HCT116 (cell line): Measurements from ENCODE around the gene RPS6KA2. TPM values are rescaled to one million over a fixed set of nuclear protein-coding genes. Genes with fewer than 3 reads are reported as not detected.
A peak's percentile ranks its signal among the peaks of the same experiment; 100 is the strongest.

ENCODE experiments used
- ATAC-seq: fragments of 200-7000 bp; cut with Tn5 transposase; 2 replicates; pipeline ENCODE4 v1.9.1; 2020; ENCODE audit warnings: mild to moderate bottlenecking, moderate library complexity
- BruUV-seq: library from RNA; stranded (reverse); fragments of 400-500 nt; replicated peaks from 2 replicates; lab custom pipeline; 2021; lab: Mats Ljungman, UMichigan
- CTCF ChIA-PET: fragments of 300-600 bp; sonication (Branson Sonifier 250); formaldehyde crosslinking; loops from one replicate; lab custom pipeline; 2021; ENCODE audit warnings: antibody characterized with exemption; lab: Charles Lee
- POLR2A ChIA-PET: fragments of 300-600, 350-600 bp; sonication (Branson Sonifier 250); formaldehyde crosslinking; loops from one replicate; lab custom pipeline; 2021; ENCODE audit warnings: antibody characterized with exemption; lab: Charles Lee
- RAD21 ChIA-PET, 2 experiments: fragments of 300-600 bp; sonication (Branson Sonifier 250); formaldehyde crosslinking; loops; one replicate each; lab custom pipeline; 2023; ENCODE audit warnings: low total read pairs in 2 of 2; ENCODE audit not compliant: uncharacterized antibody in 2 of 2, unreplicated experiment in 2 of 2, low non-redundant PET in 1 of 2; lab: Charles Lee
- DNase-seq: peaks from one replicate; pipeline ENCODE4 v3.0.0-alpha.2; 2010; ENCODE audit warnings: low read depth, low spot score
- H2AFZ ChIP-seq: fragments of 200-600 bp; shearing (Covaris generic), sonication (generic); 2 replicates; pipeline ENCODE4 v1.6.1; 2017; ENCODE audit warnings: low read depth, mixed run types, mixed read lengths, antibody characterized with exemption, low read length; ENCODE audit not compliant: poor library complexity, severe bottlenecking
- H3K27ac ChIP-seq: 2 replicates; pipeline ENCODE4 v1.5.1; 2012; ENCODE audit warnings: low read depth, low read length
- H3K27me3 ChIP-seq: fragments of 200-600 bp; sonication (generic); 2 replicates; pipeline ENCODE4 v1.6.1; 2016; ENCODE audit warnings: mixed run types, low read length, mixed read lengths; ENCODE audit not compliant: insufficient read depth
- H3K36me3 ChIP-seq, 2 experiments: fragments of 200-500 bp in 1 of 2; fragments of 200-600 bp in 1 of 2; sonication (Bioruptor generic) in 1 of 2; sonication (generic) in 1 of 2; 2 replicates each; pipeline versions ENCODE4 v1.5.1 to v1.6.1; 2014 to 2016; ENCODE audit warnings: low read length in 2 of 2, inconsistent platforms in 1 of 2, mixed read lengths in 1 of 2, mixed run types in 1 of 2; ENCODE audit not compliant: insufficient read depth in 2 of 2, control insufficient read depth in 1 of 2
- H3K4me1 ChIP-seq, 2 experiments: fragments of 200-600 bp in 1 of 2; sonication (generic) in 1 of 2; 2 replicates each; pipeline versions ENCODE4 v1.5.1 to v1.6.1; 2012 to 2017; ENCODE audit warnings: low read length in 2 of 2, inconsistent platforms in 1 of 2, mild to moderate bottlenecking in 1 of 2, mixed read lengths in 1 of 2, mixed run types in 1 of 2, moderate library complexity in 1 of 2; ENCODE audit not compliant: insufficient read depth in 2 of 2, control insufficient read depth in 1 of 2
- H3K4me2 ChIP-seq: fragments of 200-600 bp; sonication (generic); 2 replicates; pipeline ENCODE4 v1.6.1; 2017; ENCODE audit warnings: mixed run types, low read length, mixed read lengths
- H3K4me3 ChIP-seq, 2 experiments: fragments of 200-600 bp in 1 of 2; sonication (generic) in 1 of 2; replicated peaks in 1 of 2; 2 replicates each; pipeline ENCODE4 v1.5.1; 2011 to 2016; ENCODE audit warnings: low read length in 2 of 2, control low read depth in 1 of 2, low read depth in 1 of 2, mild to moderate bottlenecking in 1 of 2, mixed read lengths in 1 of 2, mixed run types in 1 of 2
- H3K79me2 ChIP-seq: fragments of 200-600 bp; sonication (generic); 2 replicates; pipeline ENCODE4 v1.6.1; 2017; ENCODE audit warnings: mild to moderate bottlenecking, mixed run types, low read length, moderate library complexity, mixed read lengths; ENCODE audit not compliant: insufficient read depth
- H3K9ac ChIP-seq: fragments of 200-600 bp; sonication (generic); 2 replicates; pipeline ENCODE4 v1.6.1; 2016; ENCODE audit warnings: low read length, mixed read lengths
- H3K9me2 ChIP-seq: fragments of 200-600 bp; sonication (generic), shearing (Covaris generic); 2 replicates; pipeline ENCODE4 v1.6.1; 2017; ENCODE audit warnings: mixed run types, mild to moderate bottlenecking, moderate library complexity; ENCODE audit not compliant: insufficient read depth
- H3K9me3 ChIP-seq, 2 experiments: fragments of 200-500 bp in 1 of 2; fragments of 200-600 bp in 1 of 2; sonication (Bioruptor generic) in 1 of 2; sonication (generic) in 1 of 2; 2 replicates each; pipeline ENCODE4 v1.6.1; 2014 to 2017; ENCODE audit warnings: low read length in 2 of 2, mixed read lengths in 2 of 2, inconsistent platforms in 1 of 2, low read depth in 1 of 2, mild to moderate bottlenecking in 1 of 2, mixed run types in 1 of 2, moderate library complexity in 1 of 2; ENCODE audit not compliant: control insufficient read depth in 1 of 2, insufficient read depth in 1 of 2
- H4K20me1 ChIP-seq: fragments of 200-600 bp; sonication (generic), shearing (Covaris generic); 2 replicates; pipeline ENCODE4 v1.6.1; 2017; ENCODE audit warnings: mixed run types, mild to moderate bottlenecking, moderate library complexity; ENCODE audit not compliant: insufficient read depth
- CBX3 ChIP-seq: IDR thresholded peaks from 2 replicates; pipeline ENCODE4 v1.6.1; 2012; ENCODE audit warnings: low read depth
- CEBPB ChIP-seq: IDR thresholded peaks from 2 replicates; pipeline ENCODE4 v1.6.1; 2012; ENCODE audit warnings: low read depth
- EGR1 ChIP-seq: IDR thresholded peaks from 2 replicates; pipeline ENCODE4 v1.6.1; 2012; ENCODE audit warnings: low read depth
- POLR2A ChIP-seq: IDR thresholded peaks from 2 replicates; pipeline ENCODE4 v1.7.0; 2011; ENCODE audit warnings: borderline replicate concordance; ENCODE audit not compliant: insufficient read depth, insufficient read length; ENCODE audit errors: extremely low read depth
- RAD21 ChIP-seq: IDR thresholded peaks from 2 replicates; pipeline ENCODE4 v1.6.1; 2012; ENCODE audit warnings: low read depth, mild to moderate bottlenecking
- SIN3A ChIP-seq: IDR thresholded peaks from 2 replicates; pipeline ENCODE4 v1.6.1; 2012; ENCODE audit warnings: low read depth
- SP1 ChIP-seq: IDR thresholded peaks from 2 replicates; pipeline ENCODE4 v1.6.1; 2012; ENCODE audit warnings: low read depth
- SRF ChIP-seq: IDR thresholded peaks from 2 replicates; pipeline ENCODE4 v1.6.1; 2012; ENCODE audit warnings: low read depth
- TCF7L2 ChIP-seq: IDR thresholded peaks from 2 replicates; pipeline ENCODE4 v1.7.0; 2011; ENCODE audit warnings: borderline replicate concordance, inconsistent platforms; ENCODE audit not compliant: insufficient read depth, insufficient read length; ENCODE audit errors: extremely low read depth
- ZFX ChIP-seq: fragments of 450-650 bp; IDR thresholded peaks from 2 replicates; pipeline ENCODE4 v1.6.1; 2017
- intact Hi-C: fragments of 100-400 bp; cut with micrococcal nuclease; formaldehyde crosslinking; loops from 2 replicates; pipeline ENCODE4 v1.10.0; 2022
- total RNA-seq: library from RNA; stranded (reverse); gene quantifications from one replicate; pipeline ENCODE4 v1.2.1, GENCODE V29; 2021; ENCODE audit not compliant: unreplicated experiment
- TF ChIP-seq, protein P1 (sequence below): IDR thresholded peaks from 2 replicates; pipeline ENCODE4 v1.6.1; 2012; ENCODE audit warnings: low read depth
- TF ChIP-seq, protein P2 (sequence below): IDR thresholded peaks from 2 replicates; pipeline ENCODE4 v1.6.1; 2012
- TF ChIP-seq, protein P3 (sequence below): IDR thresholded peaks from 2 replicates; pipeline ENCODE4 v1.6.1; 2012
- TF ChIP-seq, protein P4 (sequence below), 3 experiments: fragments of 200-600 bp in 1 of 3; sonication (generic) in 1 of 3; IDR thresholded peaks in 2 of 3; conservative IDR thresholded peaks in 1 of 3; 2 replicates each; pipeline ENCODE4 v1.5.1; 2012 to 2017; ENCODE audit warnings: low read depth in 2 of 3, low read length in 2 of 3, antibody characterized with exemption in 1 of 3, borderline replicate concordance in 1 of 3, control low read depth in 1 of 3, mild to moderate bottlenecking in 1 of 3, mixed read lengths in 1 of 3, mixed run types in 1 of 3, moderate library complexity in 1 of 3; ENCODE audit not compliant: insufficient read depth in 1 of 3

RPS6KA2 gene
- total RNA-seq, 1 experiment from 2014 or later: 8.5 TPM

DNA sequence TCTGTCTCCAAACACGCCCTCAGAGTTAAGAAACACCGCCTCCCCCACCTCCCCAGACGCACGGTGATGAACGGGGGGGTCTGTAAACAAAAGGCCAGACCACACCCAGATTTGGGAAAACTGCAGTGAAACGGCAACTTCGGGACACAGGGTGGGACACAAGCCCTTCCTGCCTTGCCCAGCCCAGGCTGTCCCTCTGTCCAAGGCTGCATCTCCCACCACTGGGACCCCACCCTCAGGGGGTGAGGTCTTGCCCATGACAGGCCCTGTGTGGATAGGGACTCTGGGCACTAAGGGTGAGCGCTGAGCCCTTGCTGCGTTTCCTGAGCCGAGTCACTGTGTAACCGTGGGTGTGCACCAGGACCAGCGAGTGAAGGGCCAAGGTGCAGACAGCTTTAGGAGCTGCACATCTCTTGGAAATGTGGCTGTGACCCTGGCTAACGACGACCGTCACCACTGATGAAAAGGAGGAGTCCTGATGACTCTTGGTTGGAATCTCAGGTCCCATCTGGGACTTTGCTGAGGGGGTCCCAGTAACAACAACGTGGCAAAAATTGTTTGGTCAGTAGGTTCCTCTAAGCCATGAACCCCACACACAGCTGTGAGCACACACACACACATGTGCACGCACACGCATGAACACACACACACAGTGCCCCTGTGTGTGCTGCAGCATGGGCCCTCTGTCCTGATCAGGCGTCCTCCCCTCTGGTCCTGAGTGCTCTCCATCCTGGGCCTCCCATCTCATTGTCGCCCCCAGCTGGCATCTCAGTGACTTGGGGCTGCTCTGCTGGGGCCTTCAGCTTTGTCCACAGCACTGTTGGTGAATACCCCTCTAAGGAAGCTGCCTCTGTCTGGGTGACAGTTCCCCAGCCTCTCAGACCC, 141.2 kb downstream of the RPS6KA2 start:
- no TSS peak for BruUV-seq
- Histone ChIP-seq H3K79me2 (no peaks in the 10 kb centered on the region), H3K36me3 (no peaks in the 10 kb centered on the region), H3K4me2 (no peak overlapping the region), H3K9me3 (no peaks in the 10 kb centered on the region)
- RAD21 ChIA-PET: no interaction called here
- TF ChIP-seq CBX3 (no peak), TCF7L2 (no peak), POLR2A (no peak), EGR1 (no peak), ZFX (no peak), RAD21 (peak; percentile 23; the same call in 1 of the 2 replicates), SIN3A (no peak), CEBPB (no peak), SP1 (no peak), SRF (no peak)
- TF ChIP-seq, protein P1, sequence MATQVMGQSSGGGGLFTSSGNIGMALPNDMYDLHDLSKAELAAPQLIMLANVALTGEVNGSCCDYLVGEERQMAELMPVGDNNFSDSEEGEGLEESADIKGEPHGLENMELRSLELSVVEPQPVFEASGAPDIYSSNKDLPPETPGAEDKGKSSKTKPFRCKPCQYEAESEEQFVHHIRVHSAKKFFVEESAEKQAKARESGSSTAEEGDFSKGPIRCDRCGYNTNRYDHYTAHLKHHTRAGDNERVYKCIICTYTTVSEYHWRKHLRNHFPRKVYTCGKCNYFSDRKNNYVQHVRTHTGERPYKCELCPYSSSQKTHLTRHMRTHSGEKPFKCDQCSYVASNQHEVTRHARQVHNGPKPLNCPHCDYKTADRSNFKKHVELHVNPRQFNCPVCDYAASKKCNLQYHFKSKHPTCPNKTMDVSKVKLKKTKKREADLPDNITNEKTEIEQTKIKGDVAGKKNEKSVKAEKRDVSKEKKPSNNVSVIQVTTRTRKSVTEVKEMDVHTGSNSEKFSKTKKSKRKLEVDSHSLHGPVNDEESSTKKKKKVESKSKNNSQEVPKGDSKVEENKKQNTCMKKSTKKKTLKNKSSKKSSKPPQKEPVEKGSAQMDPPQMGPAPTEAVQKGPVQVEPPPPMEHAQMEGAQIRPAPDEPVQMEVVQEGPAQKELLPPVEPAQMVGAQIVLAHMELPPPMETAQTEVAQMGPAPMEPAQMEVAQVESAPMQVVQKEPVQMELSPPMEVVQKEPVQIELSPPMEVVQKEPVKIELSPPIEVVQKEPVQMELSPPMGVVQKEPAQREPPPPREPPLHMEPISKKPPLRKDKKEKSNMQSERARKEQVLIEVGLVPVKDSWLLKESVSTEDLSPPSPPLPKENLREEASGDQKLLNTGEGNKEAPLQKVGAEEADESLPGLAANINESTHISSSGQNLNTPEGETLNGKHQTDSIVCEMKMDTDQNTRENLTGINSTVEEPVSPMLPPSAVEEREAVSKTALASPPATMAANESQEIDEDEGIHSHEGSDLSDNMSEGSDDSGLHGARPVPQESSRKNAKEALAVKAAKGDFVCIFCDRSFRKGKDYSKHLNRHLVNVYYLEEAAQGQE: no peak
- TF ChIP-seq, protein P2, sequence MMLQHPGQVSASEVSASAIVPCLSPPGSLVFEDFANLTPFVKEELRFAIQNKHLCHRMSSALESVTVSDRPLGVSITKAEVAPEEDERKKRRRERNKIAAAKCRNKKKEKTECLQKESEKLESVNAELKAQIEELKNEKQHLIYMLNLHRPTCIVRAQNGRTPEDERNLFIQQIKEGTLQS: no peak
- TF ChIP-seq, protein P3, sequence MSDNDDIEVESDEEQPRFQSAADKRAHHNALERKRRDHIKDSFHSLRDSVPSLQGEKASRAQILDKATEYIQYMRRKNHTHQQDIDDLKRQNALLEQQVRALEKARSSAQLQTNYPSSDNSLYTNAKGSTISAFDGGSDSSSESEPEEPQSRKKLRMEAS: no peak
- TF ChIP-seq, protein P4, sequence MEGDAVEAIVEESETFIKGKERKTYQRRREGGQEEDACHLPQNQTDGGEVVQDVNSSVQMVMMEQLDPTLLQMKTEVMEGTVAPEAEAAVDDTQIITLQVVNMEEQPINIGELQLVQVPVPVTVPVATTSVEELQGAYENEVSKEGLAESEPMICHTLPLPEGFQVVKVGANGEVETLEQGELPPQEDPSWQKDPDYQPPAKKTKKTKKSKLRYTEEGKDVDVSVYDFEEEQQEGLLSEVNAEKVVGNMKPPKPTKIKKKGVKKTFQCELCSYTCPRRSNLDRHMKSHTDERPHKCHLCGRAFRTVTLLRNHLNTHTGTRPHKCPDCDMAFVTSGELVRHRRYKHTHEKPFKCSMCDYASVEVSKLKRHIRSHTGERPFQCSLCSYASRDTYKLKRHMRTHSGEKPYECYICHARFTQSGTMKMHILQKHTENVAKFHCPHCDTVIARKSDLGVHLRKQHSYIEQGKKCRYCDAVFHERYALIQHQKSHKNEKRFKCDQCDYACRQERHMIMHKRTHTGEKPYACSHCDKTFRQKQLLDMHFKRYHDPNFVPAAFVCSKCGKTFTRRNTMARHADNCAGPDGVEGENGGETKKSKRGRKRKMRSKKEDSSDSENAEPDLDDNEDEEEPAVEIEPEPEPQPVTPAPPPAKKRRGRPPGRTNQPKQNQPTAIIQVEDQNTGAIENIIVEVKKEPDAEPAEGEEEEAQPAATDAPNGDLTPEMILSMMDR (IDR thresholded peaks at IDR 0.05 in 2 of 3, conservative IDR thresholded peaks at IDR 0.05 in 1 of 3; ENCODE audit: borderline replicate concordance in 1 of 3, insufficient read depth in 1 of 3, low read depth in 2 of 3, low read length in 2 of 3): peak in 2 of 3 experiments; percentile 13 to 34; a peak in 2 of 6 replicates
- TF ChIP-seq, all 23 proteins: peak for 2
- Histone ChIP-seq H3K9me2 (no peaks in the 10 kb centered on the region), H4K20me1 (no peaks in the 10 kb centered on the region), H3K9ac (no peak overlapping the region), H3K4me3 (no peak overlapping the region), H3K4me1 (peaks cover 0 to 2% of the 10 kb centered on the region in 2 experiments; a peak in 2 of 4 replicates), H3K27me3 (no peaks in the 10 kb centered on the region), H3K27ac (no peak overlapping the region), H2AFZ (no peak overlapping the region)
- CTCF ChIA-PET: no interaction called here
- DNase-seq (no peak), ATAC-seq (peak; percentile 72)
- POLR2A ChIA-PET: no interaction called here
- intact Hi-C loops: no loop called here
